Common myeloid progenitor, CD34-positive (primary cell): Measurements from ENCODE around the gene PAQR9.

ENCODE experiments used
- CTCF ChIA-PET: fragments of 350-600 bp; sonication (Branson Sonifier 250); formaldehyde crosslinking; loops from one replicate; lab custom pipeline; 2021; ENCODE audit warnings: antibody characterized with exemption; lab: Charles Lee
- POLR2A ChIA-PET: fragments of 350-600 bp; sonication (Branson Sonifier 250); formaldehyde crosslinking; loops from one replicate; lab custom pipeline; 2021; ENCODE audit warnings: antibody characterized with exemption; lab: Charles Lee
- DNase-seq, 3 donors: peaks; one replicate each; pipeline versions ENCODE4 v3.0.0 to v3.0.0-alpha.2; 2013
- H3K27ac ChIP-seq, 2 experiments: 1 replicate in 1 of 2; 2 replicates in 1 of 2; pipeline ENCODE4 v1.7.0; 2013; ENCODE audit warnings: inconsistent platforms in 2 of 2, low read length in 2 of 2, mild to moderate bottlenecking in 2 of 2, low read depth in 1 of 2, moderate library complexity in 1 of 2; ENCODE audit not compliant: severe bottlenecking in 2 of 2, insufficient read depth in 1 of 2, poor library complexity in 1 of 2
- H3K27me3 ChIP-seq, 5 experiments: replicated peaks in 2 of 5; 1 replicate in 3 of 5; 2 replicates in 2 of 5; pipeline versions ENCODE4 v1.6.1 to v1.7.0; 2013; ENCODE audit warnings: low read length in 4 of 5, mild to moderate bottlenecking in 2 of 5, moderate library complexity in 2 of 5, inconsistent platforms in 1 of 5; ENCODE audit not compliant: insufficient read depth in 5 of 5, control insufficient read depth in 4 of 5
- H3K36me3 ChIP-seq, 4 experiments: 1 replicate in 2 of 4; 2 replicates in 2 of 4; pipeline versions ENCODE4 v1.6.1 to v1.7.0; 2013; ENCODE audit warnings: low read length in 3 of 4, control low read depth in 1 of 4, mild to moderate bottlenecking in 1 of 4; ENCODE audit not compliant: control insufficient read depth in 4 of 4, insufficient read depth in 4 of 4
- H3K4me1 ChIP-seq, 4 experiments: 1 replicate in 3 of 4; 2 replicates in 1 of 4; pipeline versions ENCODE4 v1.6.1 to v1.7.1; 2013; ENCODE audit warnings: low read length in 3 of 4, mild to moderate bottlenecking in 3 of 4, control low read depth in 1 of 4, inconsistent platforms in 1 of 4, moderate library complexity in 1 of 4; ENCODE audit not compliant: control insufficient read depth in 4 of 4, insufficient read depth in 4 of 4; ENCODE audit errors: control extremely low read depth in 1 of 4
- H3K4me3 ChIP-seq, 7 experiments: 1 replicate in 4 of 7; 2 replicates in 3 of 7; pipeline versions ENCODE4 v1.5.1 to v1.7.0; 2013; ENCODE audit warnings: mild to moderate bottlenecking in 7 of 7, low read length in 6 of 7, moderate library complexity in 6 of 7, inconsistent platforms in 2 of 7, low read depth in 2 of 7, control low read depth in 1 of 7; ENCODE audit not compliant: insufficient read depth in 4 of 7, control insufficient read depth in 1 of 7; ENCODE audit errors: extremely low read depth in 1 of 7
- H3K9me3 ChIP-seq, 5 experiments: 1 replicate in 4 of 5; 2 replicates in 1 of 5; pipeline versions ENCODE4 v1.6.1 to v1.7.1; 2013; ENCODE audit warnings: low read length in 4 of 5, mild to moderate bottlenecking in 2 of 5, inconsistent platforms in 1 of 5, low read depth in 1 of 5, moderate library complexity in 1 of 5; ENCODE audit not compliant: control insufficient read depth in 4 of 5, insufficient read depth in 2 of 5; ENCODE audit errors: control extremely low read depth in 1 of 5
- WGBS: methylation state at CpG from one replicate; pipeline ENCODE4 v1.1.5; 2013; ENCODE audit not compliant: insufficient coverage; 5-methylcytosine and 5-hydroxymethylcytosine counted together

The PAQR9 gene

DNA sequence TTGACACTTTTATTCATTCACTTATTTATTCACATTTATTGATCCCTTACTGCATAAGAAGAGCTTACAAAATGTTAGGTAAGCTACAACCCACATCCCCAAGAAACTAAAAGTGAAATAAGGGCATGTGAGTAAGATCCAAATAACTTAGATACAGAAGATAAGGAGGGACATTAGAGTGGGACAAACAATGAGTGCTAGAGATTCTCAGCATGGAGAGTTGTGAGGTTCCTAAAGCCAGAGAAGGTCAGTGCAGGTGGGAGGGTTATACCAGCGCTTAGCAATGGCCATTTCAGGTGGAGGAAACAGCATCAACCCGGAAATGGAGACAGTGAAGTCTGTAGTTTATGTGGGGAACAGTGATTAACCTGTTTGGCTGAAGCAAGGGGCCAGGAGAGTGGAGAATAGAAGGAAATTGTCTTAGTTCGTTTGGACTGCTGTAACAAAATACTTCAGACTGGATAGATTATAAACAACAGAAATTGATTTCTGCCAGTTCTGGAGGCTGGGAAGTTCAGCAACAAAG lies 49.1 kb downstream of the PAQR9 start:
- WGBS, result 58% methylated on average over 2 of the region's 3 CpGs
- Histone ChIP-seq H3K4me3 (no peak overlapping the region), H3K27ac (no peak overlapping the region), H3K27me3 (no peaks in the 10 kb centered on the region), H3K9me3 (no peaks in the 10 kb centered on the region), H3K36me3 (no peaks in the 10 kb centered on the region), H3K4me1 (no peaks in the 10 kb centered on the region)
- ChIA-PET POLR2A (interaction anchor here (0.7 kb wide), 1 partner anchor 313 kb away, joined by 3 read pairs; no protein-coding TSS in a partner anchor), CTCF (no interaction called here)
- DNase-seq, result no peak

- Histone ChIP-seq H3K4me1 (no peaks in the 10 kb centered on the region), H3K36me3 (no peaks in the 10 kb centered on the region), H3K27me3 (no peaks in the 10 kb centered on the region), H3K27ac (no peak overlapping the region), H3K9me3 (no peaks in the 10 kb centered on the region), H3K4me3 (no peak overlapping the region)
- CTCF ChIA-PET, result no interaction called here
- POLR2A ChIA-PET, result no interaction called here
- WGBS, result 100% methylated on average over 1 of the region's 1 CpG
- no peak for DNase-seq
Observed at GRCh38 chr3:142913432-142913831, 50.0 kb downstream of the PAQR9 start.

DNA sequence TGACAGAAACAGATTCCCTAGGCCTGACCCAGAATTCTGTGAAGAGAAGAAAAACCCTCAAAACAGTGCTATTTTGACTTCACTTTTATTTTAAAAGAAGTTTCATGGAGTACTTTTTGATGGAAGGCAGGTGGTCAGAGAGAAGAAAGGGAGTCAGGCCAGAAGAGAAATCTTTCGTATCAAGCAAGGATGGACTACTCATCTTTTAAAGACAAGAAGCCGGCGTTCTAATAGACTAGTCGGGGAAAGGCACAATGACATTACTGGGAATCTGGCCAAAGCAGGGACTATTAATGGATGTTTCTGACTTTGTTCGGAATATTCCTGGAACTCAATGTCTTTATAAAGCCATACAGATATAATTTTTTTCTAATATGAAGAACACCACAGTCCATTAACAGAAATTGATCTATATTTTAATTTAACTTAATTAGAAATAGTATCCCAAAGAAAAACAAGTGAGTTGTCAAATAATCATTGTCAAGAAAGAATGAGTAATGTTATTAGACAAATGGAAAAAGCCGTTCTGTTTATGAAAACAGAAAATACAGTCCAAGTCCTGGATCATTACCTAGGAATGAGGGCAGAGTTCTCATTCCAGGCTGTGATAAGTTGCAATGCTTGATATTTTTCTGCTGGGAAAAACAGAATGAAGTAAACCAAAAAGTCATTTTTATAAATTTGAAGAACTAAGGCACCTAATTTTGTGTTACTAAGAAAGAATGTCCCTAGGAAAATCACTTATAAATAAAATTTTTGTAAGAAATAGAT lies 50.9 kb downstream of the PAQR9 start:
- ChIA-PET CTCF (interaction anchor here (0.8 to 2.2 kb wide), 2 partner anchors 84 kb away, joined by 3 to 7 read pairs; no protein-coding TSS in a partner anchor), POLR2A (interaction anchor here (0.5 kb wide), 1 partner anchor 358 kb away, joined by 3 read pairs; no protein-coding TSS in a partner anchor)
- 98% methylated on average over 4 of the region's 6 CpGs for WGBS
- H3K4me3 ChIP-seq, result no peak overlapping the region
- DNase-seq, result no peak
- no peaks in the 10 kb centered on the region for H3K9me3 ChIP-seq
- no peaks in the 10 kb centered on the region for H3K27me3 ChIP-seq
- H3K27ac ChIP-seq, result no peak overlapping the region
- no peaks in the 10 kb centered on the region for H3K4me1 ChIP-seq
- H3K36me3 ChIP-seq, result no peaks in the 10 kb centered on the region
